RWPE2 (cell line): ENCODE results near the gene EPB41.

Source experiments
- ATAC-seq: fragments of 200-7000 bp; cut with Tn5 transposase; 3 replicates; pipeline ENCODE4 v1.9.1; 2021; ENCODE audit warnings: low read depth
- DNase-seq: peaks from one replicate; pipeline ENCODE4 v3.0.0-alpha.2; 2020; ENCODE audit warnings: low spot score
- H3K27ac ChIP-seq: fragments of 450-650 bp; 2 replicates; pipeline ENCODE4 v1.5.1; 2017; ENCODE audit warnings: mild to moderate bottlenecking; ENCODE audit not compliant: poor library complexity, severe bottlenecking
- H3K27me3 ChIP-seq: fragments of 250-450 bp; sonication (Bioruptor Pico); 2 replicates; pipeline ENCODE4 v1.5.1; 2021; ENCODE audit warnings: mild to moderate bottlenecking, moderate library complexity; ENCODE audit not compliant: insufficient read depth, poor library complexity, severe bottlenecking
- H3K36me3 ChIP-seq: fragments of 250-450 bp; sonication (Bioruptor Pico); 2 replicates; pipeline ENCODE4 v1.5.1; 2020; ENCODE audit warnings: low read depth, mild to moderate bottlenecking, moderate library complexity
- H3K4me1 ChIP-seq: fragments of 250-450 bp; sonication (Bioruptor Pico); 2 replicates; pipeline ENCODE4 v1.5.1; 2021; ENCODE audit warnings: mild to moderate bottlenecking, moderate library complexity; ENCODE audit not compliant: insufficient read depth, poor library complexity, severe bottlenecking
- H3K4me3 ChIP-seq: fragments of 250-450 bp; sonication (Bioruptor Pico); 2 replicates; pipeline ENCODE4 v1.5.1; 2021; ENCODE audit warnings: mild to moderate bottlenecking, moderate library complexity; ENCODE audit not compliant: severe bottlenecking
- H3K9me3 ChIP-seq: fragments of 250-450 bp; sonication (Bioruptor Pico); 2 replicates; pipeline ENCODE4 v1.5.1; 2021; ENCODE audit warnings: mild to moderate bottlenecking, moderate library complexity; ENCODE audit not compliant: severe bottlenecking
- CTCF ChIP-seq: fragments of 450-650 bp; IDR thresholded peaks from one replicate; pipeline ENCODE4 v1.5.1; 2017; ENCODE audit warnings: mild to moderate bottlenecking, moderate library complexity; ENCODE audit not compliant: poor library complexity, severe bottlenecking

The EPB41 gene

GRCh38 chr1:28889357-28889756 lies 25.0 kb upstream of the EPB41 start:
- Histone ChIP-seq H3K9me3 (no peaks in the 10 kb centered on the region), H3K4me3 (no peak overlapping the region), H3K36me3 (no peaks in the 10 kb centered on the region), H3K27me3 (no peaks in the 10 kb centered on the region), H3K4me1 (peaks cover 8% of the 10 kb centered on the region), H3K27ac (no peak overlapping the region)
- no peak for TF ChIP-seq CTCF
- no peak for DNase-seq
- ATAC-seq, result no peak

GRCh38 chr1:28890435-28890834 lies 23.9 kb upstream of the EPB41 start:
- no peaks in the 10 kb centered on the region for H3K36me3 ChIP-seq
- DNase-seq (no peak), ATAC-seq (no peak)
- H3K27ac ChIP-seq, result no peak overlapping the region
- no peaks in the 10 kb centered on the region for H3K27me3 ChIP-seq
- TF ChIP-seq CTCF, result no peak
- no peak overlapping the region for H3K4me3 ChIP-seq
- H3K4me1 ChIP-seq, result peaks cover under 1% of the 10 kb centered on the region
- no peaks in the 10 kb centered on the region for H3K9me3 ChIP-seq

GRCh38 chr1:28890836-28891235 lies 23.5 kb upstream of the EPB41 start:
- ATAC-seq (no peak), DNase-seq (no peak)
- H3K4me1 ChIP-seq, result no peaks in the 10 kb centered on the region
- no peaks in the 10 kb centered on the region for H3K27me3 ChIP-seq
- H3K9me3 ChIP-seq, result no peaks in the 10 kb centered on the region
- no peak overlapping the region for H3K4me3 ChIP-seq
- no peak overlapping the region for H3K27ac ChIP-seq
- no peaks in the 10 kb centered on the region for H3K36me3 ChIP-seq
- no peak for TF ChIP-seq CTCF

- Histone ChIP-seq H3K27me3 (no peaks in the 10 kb centered on the region), H3K4me3 (no peak overlapping the region), H3K9me3 (no peaks in the 10 kb centered on the region), H3K4me1 (no peaks in the 10 kb centered on the region), H3K27ac (no peak overlapping the region), H3K36me3 (no peaks in the 10 kb centered on the region)
- DNase-seq, result no peak
- ATAC-seq, result no peak
- no peak for TF ChIP-seq CTCF
Measured at GRCh38 chr1:28891256-28891655, 23.1 kb upstream of the EPB41 start.

GRCh38 chr1:28893403-28894102 lies 20.8 kb upstream of the EPB41 start:
- Histone ChIP-seq H3K27ac (no peak overlapping the region), H3K36me3 (no peaks in the 10 kb centered on the region), H3K9me3 (no peaks in the 10 kb centered on the region), H3K27me3 (no peaks in the 10 kb centered on the region), H3K4me3 (no peak overlapping the region), H3K4me1 (no peaks in the 10 kb centered on the region)
- peak; percentile 19; the same call in 1 of the 3 replicates for ATAC-seq
- TF ChIP-seq CTCF, result peak; percentile 11
- no peak for DNase-seq
